SK-MEL-5 (cell line): ENCODE results near the gene DCLK1. TPM values are rescaled to one million over a fixed set of nuclear protein-coding genes. Genes with fewer than 3 reads are reported as not detected.

Experiments used
- DNase-seq: peaks from one replicate; pipeline ENCODE4 v3.0.0-alpha.2; 2016; ENCODE audit warnings: low read depth, low spot score
- in situ Hi-C: cut with HindIII; loops from 2 replicates; pipeline ENCODE4 v1.10.0; 2016; ENCODE audit warnings: low sequenced_read_pairs, high pct_unique_total_duplicates, low pct_unique_long_range_greater_than_20kb
- total RNA-seq: library from RNA; depleted of rRNA; stranded (reverse); fragments of >200 nt; shearing (Covaris generic); gene quantifications from 2 replicates; pipeline ENCODE4 v1.2.3, GENCODE V29; 2014

DCLK1 gene
- total RNA-seq, 1 experiment from 2014 or later = 35.6 TPM

GRCh38 chr13:35882722-35883497, 248.3 kb downstream of the DCLK1 start:
- DNase-seq = no peak
- in situ Hi-C loops = no loop called here

GRCh38 chr13:35881360-35881759, 249.8 kb downstream of the DCLK1 start:
- in situ Hi-C loops = no loop called here
- no peak for DNase-seq

- in situ Hi-C loops = no loop called here
- DNase-seq = no peak
These were observed 252.1 kb downstream of the DCLK1 start for GRCh38 chr13:35879111-35879510.

GRCh38 chr13:35876601-35877000, 254.6 kb downstream of the DCLK1 start:
- no peak for DNase-seq
- in situ Hi-C loops = no loop called here

GRCh38 chr13:35874704-35875103, 256.5 kb downstream of the DCLK1 start:
- in situ Hi-C loops = no loop called here
- no peak for DNase-seq

- DNase-seq = no peak
- in situ Hi-C loops = no loop called here
These were observed 258.8 kb downstream of the DCLK1 start for GRCh38 chr13:35872369-35872768.

GRCh38 chr13:35871561-35871960, 259.6 kb downstream of the DCLK1 start:
- in situ Hi-C loops = no loop called here
- no peak for DNase-seq

GRCh38 chr13:35866801-35867200, 264.4 kb downstream of the DCLK1 start:
- DNase-seq = no peak
- in situ Hi-C loops = no loop called here

- no peak for DNase-seq
- in situ Hi-C loops = no loop called here
These were observed 265.6 kb downstream of the DCLK1 start for GRCh38 chr13:35865341-35866240.

GRCh38 chr13:35860661-35861060, 270.5 kb downstream of the DCLK1 start:
- no peak for DNase-seq
- in situ Hi-C loops = no loop called here

GRCh38 chr13:35859981-35860380, 271.2 kb downstream of the DCLK1 start:
- in situ Hi-C loops = no loop called here
- DNase-seq = no peak

- in situ Hi-C loops = no loop called here
These were observed 272.5 kb downstream of the DCLK1 start for GRCh38 chr13:35858665-35859064.

GRCh38 chr13:35857769-35858168, 273.4 kb downstream of the DCLK1 start:
- in situ Hi-C loops = no loop called here
- no peak for DNase-seq

More at GRCh38 chr13:35858665-35859064, 272.5 kb downstream of the DCLK1 start:
- DNase-seq = no peak

GRCh38 chr13:35856721-35857364, 274.3 kb downstream of the DCLK1 start:
- DNase-seq = no peak

GRCh38 chr13:35856084-35856483, 275.1 kb downstream of the DCLK1 start:
- in situ Hi-C loops = no loop called here
- no peak for DNase-seq

More at GRCh38 chr13:35856721-35857364, 274.3 kb downstream of the DCLK1 start:
- in situ Hi-C loops = no loop called here

GRCh38 chr13:35855531-35856019, 275.6 kb downstream of the DCLK1 start:
- no peak for DNase-seq

GRCh38 chr13:35854286-35854685, 276.9 kb downstream of the DCLK1 start:
- DNase-seq = no peak
- in situ Hi-C loops = no loop called here

More at GRCh38 chr13:35855531-35856019, 275.6 kb downstream of the DCLK1 start:
- in situ Hi-C loops = no loop called here

GRCh38 chr13:35851881-35852280, 279.3 kb downstream of the DCLK1 start:
- in situ Hi-C loops = no loop called here
- no peak for DNase-seq
